HG03060 (cell line): ENCODE measurements around the gene RAB3D.
"Not testable (repeated sequence)": the region's sequence is repeated elsewhere in the genome, so short reads cannot be mapped to it uniquely, and the experiment has no call there.

Source experiments
- ATAC-seq: cut with Tn5 transposase; IDR thresholded peaks from one replicate; pipeline ENCODE4 v1.9.1; 2021; ENCODE audit warnings: low read depth, moderate number of reproducible peaks; ENCODE audit not compliant: unreplicated experiment

The RAB3D gene, protein sequence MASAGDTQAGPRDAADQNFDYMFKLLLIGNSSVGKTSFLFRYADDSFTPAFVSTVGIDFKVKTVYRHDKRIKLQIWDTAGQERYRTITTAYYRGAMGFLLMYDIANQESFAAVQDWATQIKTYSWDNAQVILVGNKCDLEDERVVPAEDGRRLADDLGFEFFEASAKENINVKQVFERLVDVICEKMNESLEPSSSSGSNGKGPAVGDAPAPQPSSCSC

DNA sequence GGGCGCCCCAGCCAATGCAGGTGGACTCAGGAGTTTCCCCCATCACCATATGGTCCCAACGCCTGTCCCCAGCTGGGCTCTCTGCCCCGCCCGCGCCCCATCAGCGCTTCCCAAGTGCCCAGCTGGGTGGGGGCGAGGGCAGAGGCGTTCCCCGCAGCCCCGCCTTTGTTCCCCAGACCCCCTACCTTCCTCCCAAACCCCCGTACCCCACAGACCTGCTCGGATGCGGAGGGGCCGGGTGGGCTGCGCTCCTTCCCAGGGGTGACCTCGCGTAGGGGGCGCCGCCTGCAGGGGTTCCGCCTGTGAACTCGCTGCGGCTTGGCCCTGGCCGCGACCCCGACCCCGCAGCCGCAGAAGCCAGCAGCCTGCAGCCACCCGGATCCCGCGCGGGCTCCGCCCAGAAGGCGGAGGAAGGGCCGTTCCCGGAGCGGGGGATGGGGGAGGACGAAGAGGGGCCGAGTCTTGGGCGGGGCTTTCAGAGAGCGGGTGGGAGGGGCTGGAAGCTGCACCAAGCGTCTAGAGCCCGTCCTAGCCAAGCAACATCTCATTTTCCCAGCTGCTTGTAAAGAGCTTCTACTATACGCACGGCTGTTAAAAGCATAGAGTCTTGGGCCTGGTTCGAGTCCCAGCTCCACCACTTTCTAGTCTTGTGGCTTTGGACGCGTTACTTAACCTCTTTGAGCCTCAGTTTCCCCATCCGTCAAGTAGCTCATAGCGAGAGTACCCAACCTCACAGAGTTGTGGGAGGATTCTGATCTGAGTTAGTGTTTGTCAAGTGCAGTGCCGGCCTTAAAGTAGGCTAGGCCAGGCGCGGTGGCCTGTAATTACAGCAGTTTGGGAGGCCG is at the start of gene RAB3D:
TSS of gene RAB3D (minus strand) at position 404 of the 845 bp plus-strand sequence. CDS start 2,258 bp downstream, outside the sequence.
- ATAC-seq, result no peak

DNA sequence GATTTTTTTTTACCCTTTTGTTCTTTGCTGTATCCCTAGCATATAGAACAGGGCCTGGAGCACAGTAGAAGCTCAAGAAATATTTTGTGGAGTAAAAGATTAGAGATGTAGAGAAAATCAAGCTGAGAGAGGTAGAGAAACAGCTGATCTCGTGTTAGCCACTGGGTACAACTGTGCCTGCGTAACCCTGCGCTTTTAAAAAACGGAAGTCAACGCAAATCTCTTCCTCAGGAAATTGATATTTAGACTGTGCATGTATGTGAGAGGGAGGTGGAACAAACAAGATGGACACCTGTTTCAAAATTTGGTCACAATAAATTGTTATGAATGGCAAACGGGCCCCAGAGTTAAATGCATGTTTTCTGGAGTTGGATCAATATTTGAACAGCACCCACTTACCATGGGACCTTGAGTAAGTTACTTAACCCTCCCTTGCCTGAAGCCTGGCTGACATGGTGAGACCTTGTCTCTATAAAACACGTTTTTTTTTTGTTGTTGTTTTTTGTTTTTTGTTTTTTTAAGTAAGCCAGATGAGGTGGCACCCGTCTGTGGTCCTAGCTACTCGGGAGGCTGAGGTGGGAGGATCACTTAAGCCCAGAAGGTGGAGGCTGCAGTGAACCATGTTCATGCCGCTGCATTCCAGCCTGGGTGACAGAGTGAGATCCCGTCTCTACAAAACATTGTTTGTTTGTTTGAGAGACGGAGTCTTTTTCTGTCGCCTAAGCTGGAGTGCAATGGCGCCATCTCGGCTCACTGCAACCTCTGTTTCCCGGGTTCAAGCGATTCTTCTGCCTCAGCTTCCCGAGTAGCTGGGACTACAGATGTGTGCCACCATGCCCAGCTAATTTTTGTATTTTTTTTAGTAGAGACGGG is 47.9 kb upstream of the RAB3D start:
- ATAC-seq, result no peak

DNA sequence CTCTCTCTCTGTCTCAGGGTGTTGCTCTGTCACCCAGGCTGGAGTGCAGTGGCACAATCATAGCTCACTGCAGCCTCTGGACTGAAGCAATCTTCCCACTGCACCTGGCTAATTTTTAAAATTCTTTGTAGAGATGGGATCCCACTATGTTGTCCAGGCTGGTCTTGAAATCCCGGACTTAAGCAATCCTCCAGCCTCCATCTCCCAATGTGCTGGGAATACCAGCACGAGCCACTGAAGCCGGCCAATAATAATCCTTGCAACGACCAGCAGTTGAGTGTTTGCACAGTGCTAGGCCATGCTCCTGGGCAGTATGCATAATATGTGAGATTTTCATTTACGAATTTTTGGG is 45.3 kb upstream of the RAB3D start:
- no peak for ATAC-seq

DNA sequence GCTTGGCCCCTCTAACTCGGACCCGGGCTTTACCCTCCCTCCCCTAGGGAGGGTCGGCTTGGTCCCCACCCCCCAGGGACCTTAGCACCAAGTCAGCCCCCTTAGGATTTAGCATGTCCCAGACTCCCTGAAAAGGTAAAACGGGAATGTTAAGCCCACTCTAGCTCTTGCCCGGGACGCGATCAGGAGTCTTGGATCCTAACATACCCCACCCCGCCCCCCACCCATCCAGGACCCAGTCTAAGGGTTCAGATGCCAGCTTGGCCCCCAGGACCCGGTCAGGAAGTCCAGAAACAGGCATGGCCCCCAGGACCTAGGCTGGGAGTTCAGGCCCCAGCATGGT is 44.2 kb upstream of the RAB3D start:
- no peak for ATAC-seq

DNA sequence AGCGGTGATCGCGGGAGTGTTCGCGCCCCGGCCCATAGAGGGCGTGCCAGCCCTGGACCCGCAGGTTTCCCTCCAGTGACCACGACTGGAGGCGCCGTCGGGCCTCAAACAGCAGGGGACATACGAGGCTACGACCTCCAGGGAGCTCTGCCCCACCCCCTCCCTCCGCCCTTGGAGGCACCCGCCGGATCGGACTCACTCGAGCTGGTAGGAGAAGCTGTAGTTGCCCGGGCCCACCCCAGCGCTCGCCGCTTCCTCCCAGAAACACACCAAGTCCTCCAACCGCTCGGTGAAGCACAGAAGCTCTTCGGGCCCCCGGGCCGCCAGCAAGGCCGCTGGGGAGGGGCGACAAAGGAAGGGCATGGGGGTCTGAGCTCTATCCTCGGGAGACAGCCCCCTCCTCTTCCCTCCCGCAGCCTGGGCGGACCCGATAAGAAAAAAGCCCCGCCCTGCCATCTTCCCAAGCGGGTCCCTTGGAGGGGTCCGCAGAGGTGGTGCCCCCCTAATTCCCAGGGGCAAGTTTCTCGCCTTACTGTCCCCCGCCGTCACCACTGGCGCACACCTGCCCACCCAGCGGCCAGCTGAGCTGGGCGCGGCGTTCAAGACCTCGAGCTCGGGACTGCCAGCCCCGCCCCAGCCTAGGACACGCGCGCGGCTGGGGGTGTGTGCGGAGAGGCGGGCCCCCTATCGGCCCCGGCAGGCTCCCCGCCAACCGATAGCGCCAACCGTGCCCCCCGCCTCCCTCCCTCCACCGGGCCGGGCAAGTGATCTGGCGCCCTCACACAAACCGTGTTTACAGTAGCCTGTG is 43.6 kb upstream of the RAB3D start:
- no peak for ATAC-seq

DNA sequence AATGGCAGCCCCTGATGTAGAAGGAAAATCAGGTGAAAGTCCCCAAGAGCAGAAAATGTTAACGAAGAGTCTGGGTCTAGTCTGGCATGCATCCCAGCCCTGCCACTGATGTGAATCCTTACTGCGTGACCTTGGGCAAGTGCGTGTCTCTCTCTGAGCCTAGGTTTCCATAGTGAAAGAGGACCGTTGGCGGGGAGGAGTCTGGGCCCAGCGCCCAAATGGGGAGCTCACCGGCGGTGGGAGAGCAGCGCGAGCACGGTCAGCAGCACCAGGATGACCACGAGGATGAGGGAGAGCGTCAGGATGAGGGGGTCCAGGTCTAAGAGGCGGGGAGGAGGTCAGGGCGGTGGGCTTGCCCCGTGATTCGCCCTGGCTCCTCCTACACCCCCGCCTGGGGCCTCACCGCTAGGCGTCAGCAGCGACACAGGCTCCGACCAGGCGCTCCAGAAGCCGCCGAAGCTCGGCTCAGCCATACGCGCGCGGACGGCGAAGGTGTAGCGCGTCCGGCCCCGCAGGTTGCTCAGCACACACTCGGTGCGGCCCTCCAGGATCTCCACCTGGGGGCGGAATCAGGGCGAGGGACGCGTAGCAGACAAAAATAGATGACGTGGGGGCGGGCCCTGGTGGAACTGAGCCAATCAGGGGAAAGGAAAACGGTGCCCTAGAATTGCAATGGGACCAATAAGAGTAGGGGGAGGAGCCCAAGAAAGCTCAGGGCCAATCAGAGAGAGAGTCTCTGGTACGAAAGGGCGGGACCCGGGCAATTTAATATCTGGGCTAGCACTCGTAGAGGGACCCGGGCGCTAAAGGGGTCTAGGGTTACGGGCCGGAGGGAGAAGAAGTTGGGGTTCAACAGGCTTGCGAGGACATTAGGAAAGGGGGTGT is 41.4 kb upstream of the RAB3D start:
- peak; percentile 51 for ATAC-seq

DNA sequence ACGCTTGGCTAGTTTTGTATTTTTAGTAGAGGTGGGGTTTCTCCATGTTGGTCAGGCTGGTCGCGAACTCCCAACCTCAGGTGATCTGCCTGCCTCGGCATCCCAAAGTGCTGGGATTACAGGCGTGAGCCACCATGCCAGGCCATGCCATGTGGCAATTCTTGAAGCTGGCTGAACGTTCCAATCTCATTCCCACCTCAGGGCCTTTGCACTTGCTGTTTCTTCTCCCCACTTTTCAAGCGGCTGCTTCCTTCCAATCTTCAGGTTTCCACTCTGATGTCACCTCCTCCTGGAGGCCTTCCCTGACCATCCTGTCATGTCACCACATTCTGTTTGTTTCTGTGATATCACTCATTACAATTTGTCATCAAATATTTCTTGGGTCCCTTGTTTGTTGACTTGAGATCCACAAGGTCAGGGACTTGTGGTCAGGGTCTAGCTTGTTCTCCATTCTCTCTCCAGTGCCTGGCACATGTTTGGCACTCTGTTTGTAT is 40.4 kb upstream of the RAB3D start:
- ATAC-seq, result no peak

DNA sequence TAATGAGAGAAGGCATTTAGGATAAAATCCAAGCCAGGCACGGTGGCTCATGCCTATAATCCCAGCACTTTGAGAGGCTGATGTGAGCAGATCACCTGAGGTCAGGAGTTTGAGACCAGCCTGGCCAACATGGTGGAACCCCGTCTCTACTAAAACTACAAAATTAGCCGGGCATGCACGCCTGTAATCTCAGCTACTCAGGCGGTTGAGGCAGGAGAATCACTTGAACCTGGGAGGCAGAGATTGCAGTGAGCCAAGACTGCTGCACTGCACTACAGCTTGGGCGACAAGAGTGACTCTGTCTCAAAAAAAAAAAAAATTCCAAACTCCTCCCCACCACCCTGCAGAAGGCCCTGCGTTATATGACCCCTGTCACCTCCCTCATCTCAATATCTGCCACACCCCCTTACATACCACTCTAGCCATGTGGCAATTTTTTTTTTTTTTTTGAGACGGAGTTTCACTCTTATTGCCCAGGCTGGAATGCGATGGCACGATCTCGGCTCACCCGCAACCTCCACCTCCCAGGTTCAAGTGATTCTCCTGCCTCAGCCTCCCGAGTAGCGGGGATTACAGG is 39.9 kb upstream of the RAB3D start:
- ATAC-seq, result not testable (repeated sequence)

DNA sequence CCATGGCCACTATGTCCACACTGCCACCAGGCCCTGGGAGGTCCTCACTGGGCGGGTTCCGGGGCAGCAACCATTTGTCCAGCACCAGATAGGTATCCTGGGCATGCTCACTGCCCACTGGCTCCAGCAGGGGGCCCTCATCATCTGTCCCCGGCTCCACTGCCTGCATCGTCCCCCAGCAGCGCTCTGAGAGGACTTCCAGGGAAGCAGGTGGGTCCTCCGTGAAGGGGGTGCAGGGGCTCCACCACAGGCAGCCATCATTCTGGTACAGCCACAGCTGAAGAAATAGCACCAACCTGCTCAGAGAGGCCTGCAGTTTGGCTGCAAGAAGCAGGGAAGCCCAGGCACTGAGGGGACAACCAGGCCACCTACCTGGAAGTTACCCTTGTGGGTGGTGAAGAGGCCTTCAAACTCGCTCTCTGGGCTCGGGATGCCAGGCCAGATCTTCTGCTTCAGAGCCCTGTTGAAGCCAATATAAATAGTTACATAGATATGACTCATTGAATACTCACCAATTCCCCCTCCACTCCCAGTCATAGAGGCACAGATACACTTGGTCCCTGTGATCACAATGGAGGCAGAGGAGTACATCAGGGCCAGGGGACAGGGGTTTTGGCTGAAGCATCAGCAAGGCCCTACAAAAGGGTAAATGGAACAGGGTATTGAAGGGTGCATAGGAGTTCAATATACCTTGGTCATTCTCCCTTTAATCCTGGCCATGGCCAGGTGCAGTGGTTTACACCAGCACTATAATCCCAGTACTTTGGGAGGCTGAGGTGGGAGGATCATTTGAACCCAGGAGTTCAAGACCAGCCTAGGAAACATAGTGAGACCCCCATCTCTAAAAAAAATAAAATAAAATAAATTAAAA is 39.1 kb upstream of the RAB3D start:
- no peak for ATAC-seq

DNA sequence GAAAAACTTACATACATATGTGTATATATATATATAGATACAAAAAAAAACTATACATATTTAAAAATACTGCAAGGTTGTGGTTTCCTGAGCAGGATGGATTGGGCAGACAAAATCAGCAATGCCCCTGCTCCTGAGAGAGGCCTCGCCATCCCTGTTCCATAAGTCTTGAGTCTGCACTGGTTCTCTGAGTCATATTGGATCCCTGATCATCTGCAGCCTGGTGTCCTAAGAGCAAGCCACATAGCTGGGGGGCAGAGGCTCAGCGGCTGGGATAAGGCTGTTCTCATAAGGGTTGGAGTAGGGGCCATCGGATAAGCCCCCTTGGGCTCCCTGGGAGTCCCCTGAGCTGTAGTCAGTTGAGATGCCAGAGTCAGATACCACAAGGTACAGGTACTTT is 38.3 kb upstream of the RAB3D start:
- no peak for ATAC-seq

DNA sequence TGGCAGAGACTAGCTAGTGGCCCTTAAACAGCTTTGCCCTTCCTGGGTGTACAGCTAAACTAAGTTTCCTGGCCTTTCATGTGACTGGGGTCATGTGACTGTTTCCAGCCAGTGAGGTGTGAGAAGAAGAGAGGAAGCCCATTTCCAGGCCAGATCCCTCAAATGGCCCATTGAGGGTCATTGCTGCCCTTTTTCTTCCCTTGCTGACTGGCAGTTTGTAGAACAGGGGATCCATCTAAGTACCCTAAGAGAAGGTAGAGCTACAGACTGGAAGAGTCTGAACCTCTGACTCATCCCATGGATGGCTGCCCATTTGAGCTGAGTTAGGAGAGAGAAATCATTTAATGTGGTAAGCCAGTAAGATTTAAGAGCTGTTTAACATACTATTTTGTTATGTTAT is 37.8 kb upstream of the RAB3D start:
- no peak for ATAC-seq

DNA sequence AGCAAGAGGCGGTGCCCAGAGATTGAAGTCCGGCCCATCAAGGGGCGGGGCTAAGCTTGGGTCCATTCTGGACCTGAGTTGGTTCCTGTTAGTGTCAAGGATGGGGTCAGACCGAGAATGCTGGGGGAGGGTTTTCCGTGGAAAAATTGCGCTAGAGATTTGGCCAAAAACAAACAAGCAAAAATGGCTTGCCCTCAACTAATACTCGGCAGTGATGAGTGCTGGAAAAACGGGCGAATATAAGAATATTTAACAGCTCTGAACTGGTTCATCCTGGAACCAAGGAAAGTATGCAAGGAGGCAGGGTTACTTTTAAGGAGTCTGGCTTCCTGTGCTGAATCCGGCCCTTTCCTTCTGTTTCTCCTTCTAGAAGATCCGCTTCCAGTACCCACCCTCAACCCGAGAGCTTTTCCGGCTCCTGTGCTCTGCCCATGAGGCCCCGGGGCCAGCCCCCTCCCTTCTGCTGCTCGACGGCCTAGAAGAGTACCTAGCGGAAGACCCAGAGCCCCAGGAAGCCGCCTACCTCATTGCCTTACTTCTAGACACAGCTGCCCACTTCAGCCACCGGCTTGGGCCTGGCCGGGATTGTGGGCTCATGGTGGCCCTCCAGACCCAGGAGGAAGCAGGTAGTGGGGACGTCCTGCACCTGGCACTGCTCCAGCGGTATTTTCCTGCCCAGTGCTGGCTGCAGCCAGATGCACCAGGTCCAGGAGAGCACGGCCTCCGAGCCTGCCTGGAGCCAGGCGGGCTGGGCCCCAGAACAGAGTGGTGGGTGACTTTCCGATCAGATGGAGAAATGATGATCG is 35.9 kb upstream of the RAB3D start:
- ATAC-seq, result no peak

DNA sequence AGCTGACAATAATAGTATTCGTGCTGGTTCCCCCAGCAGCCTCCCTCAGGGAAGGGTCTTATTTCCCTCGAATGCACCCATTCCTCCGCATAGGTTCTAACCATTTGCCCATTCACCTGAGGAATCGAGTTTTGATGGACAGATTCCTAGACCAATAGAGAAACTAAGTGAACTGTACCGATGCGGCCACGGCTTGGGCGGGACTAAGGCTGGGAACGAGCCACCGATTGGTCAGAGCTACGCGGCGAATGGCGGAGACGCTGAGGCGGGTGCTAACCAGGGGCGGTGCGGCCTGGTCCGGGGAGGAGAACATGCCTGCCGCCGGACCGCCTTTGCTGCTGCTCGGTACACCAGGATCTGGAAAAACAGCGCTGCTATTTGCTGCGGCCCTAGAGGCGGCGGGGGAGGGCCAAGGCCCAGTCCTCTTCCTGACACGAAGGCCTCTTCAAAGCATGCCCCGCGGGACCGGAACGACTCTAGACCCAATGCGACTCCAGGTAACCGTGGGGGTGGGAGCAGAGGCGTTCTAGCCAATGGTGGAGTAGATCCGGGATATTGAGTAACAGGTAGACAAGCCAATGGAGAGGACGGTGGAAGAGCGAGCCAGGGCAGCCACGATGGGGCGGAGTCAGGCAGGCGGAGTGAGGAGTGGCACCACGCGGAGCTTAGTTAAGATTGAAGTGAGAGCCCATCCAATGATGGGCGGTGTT is 35.1 kb upstream of the RAB3D start, which contains the start of gene SWSAP1:
TSS of gene SWSAP1 (plus strand) at position 234 of the 710 bp plus-strand sequence. CDS start at position 249, 15 bp downstream.
- peak; percentile 89 for ATAC-seq

DNA sequence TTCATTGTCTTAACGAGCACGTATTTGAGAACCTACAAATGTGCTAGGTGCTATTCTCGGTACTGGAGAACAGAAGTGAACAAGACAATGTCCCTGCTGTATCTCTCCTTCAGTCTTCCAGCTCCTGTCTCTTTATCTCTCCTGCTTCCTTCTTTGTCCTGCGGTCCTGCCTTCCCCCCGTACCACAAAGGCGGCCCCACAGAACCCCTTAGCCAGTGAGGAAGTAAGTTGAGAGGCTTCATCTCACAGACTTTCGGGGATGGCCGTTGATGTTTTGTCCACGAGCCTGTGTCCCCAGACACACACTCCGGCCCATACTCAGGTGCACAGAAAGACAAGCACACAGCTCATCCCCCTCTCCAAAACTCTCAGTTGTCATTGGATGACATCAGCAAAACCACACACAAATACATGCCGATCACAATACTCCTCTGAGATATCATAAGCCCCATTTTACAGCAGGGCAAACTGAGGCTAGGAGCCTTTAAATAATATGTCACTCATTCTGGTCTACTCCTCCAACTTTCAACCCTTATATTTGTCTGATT is 34.5 kb upstream of the RAB3D start:
- no peak for ATAC-seq

DNA sequence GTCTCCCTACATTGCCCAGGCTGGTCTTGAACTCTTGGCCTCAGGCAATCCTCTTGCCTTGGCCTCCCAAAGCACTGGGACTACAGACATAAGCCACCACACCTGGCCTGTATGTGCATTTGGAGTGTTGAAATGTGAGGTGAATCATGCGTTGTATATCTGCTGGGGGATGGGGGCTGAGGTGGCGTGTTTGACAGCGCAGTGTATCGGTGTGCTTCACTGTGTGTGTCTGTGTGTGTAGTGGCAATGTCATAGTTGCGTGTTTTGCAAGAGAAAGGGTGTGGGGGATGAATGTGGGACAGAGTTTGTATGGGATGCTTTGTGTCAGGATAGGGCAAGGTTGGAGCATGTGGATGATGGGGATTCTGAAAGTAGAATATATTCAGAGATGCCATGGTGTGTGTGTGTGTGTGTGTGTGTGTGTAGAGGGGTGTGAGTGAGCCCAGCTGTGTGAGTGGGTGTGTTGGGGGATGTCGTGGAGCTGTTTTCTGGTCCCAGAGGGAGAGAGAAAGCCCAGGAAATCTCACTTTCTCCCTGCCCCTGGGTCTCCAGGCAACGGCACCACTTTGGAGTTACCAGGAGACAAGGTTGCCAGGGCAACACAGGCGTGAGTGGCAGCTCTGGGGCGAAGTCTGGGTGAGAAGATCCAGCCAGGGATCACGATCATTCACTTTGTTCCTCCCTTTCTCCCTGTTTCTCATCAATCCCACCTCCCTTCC is 33.9 kb upstream of the RAB3D start:
- no peak for ATAC-seq

DNA sequence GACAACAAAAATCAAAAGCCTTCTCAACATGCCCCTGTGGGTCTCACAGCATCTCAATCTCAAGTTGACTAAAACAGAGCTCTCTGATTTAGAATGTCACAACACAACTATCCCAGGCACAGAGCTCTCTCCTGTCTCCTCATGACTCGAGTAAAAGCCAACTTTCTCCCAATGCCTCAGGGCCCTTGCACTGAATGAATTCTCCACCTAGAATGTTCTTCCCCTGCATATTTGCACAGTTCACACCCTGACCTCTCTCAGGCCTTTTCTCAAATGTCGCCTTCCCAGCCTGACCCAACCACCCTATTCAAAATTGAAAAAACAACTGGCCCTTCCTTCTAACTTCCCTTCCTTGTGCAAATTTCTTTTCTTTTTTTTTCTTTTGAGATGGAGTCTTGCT is 31.3 kb upstream of the RAB3D start:
- ATAC-seq, result no peak
